SIG-M5 (cell line): Measurements from ENCODE around the gene PLEKHA8.

Experiments used
- DNase-seq: peaks from one replicate; lab custom pipeline; 2025; lab: John Stamatoyannopoulos, UW

Gene PLEKHA8

GRCh38 chr7:30146127-30146612, 118.0 kb downstream of the PLEKHA8 start:
- DNase-seq = no peak

GRCh38 chr7:30147223-30147622, 119.0 kb downstream of the PLEKHA8 start:
- no peak for DNase-seq

GRCh38 chr7:30147785-30148184, 119.6 kb downstream of the PLEKHA8 start:
- no peak for DNase-seq

GRCh38 chr7:30148426-30148825, 120.2 kb downstream of the PLEKHA8 start:
- no peak for DNase-seq

DNA sequence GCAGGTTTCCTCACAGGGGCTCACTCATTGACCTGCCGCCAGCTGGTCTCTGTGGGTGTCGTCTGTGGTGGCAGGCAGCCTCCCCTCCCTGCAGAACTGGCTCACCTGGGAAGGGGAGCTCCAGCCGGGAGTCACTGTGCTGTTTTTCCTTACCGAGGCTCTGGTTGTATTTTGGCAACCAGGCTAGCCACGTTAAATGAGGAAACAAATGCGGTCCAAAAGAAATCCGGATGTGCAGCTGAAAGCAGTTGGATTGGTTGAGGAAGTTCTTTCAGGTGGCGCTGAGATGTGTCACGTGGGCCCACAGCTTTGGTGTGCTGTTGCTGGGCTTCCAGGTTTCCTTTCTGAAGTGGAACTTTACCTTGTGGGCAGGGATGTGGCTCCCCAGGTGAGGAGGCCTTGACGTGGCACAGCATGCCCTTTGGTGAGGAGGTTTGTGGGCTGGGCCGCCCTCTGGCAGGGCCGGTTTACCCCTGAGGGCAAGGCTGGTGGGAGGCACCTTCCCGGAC, 120.8 kb downstream of the PLEKHA8 start:
- no peak for DNase-seq

- no peak for DNase-seq
Measured at GRCh38 chr7:30149640-30150272, 121.5 kb downstream of the PLEKHA8 start.

DNA sequence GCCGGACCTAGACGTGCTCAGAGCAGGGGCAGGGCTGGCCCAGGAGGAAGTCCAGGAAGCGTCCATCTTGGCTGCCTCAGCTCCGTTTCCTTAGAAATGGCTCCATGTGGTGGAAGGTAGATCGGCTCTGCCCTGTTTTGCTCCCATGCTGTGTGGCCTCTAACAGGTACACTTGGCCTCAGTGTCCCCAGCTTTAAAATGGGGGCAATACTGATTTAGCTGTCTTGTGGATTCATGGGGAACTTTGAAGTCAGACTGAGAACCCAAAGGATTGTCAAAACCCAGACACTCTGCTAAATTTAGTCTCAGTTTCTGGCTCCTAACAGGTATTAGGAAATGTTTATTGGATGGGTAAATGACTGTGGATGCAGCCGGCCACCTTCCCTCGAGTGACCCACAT, 122.5 kb downstream of the PLEKHA8 start:
- no peak for DNase-seq

DNA sequence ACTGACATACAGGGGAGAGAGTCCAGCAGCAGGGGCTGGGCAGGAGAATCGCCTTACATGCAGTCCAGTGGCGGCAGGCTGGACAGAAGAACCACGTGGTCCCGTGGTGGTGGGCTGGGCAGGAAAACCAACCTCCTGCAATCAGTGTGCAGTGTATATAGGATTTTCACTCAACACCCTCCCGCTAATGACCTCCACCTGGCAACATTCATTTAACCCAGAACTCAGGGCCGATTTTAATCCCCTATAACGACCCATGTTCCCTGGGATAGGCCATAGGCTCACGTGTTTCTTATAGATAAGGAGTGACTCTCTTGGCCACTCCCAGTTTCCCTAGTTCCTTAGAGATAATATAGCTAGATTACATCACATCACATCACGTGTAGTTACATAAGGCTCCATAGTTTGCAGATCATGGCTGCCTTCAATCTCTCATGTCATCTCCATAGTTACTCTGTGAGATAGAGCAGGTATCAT, 125.9 kb downstream of the PLEKHA8 start:
- DNase-seq = no peak

DNA sequence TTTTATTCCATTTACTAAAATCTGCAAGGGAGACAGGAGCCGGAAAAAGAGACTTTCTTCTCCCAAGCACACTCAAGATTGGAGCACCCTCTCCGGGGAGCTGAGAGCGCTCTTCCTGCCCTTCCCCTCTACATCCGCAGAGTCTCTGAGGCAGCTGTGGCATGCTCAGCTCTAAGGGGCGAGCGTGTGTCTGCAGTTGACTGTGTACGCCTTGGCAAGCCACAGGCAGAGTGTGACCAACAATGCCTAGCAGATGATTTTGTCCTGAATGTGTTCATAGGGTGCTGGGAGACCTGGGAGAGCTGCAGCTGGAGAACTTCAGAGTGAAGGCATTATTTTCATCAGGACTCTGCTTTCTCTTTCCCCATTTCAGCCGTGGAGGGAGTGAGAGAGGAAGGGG, 127.3 kb downstream of the PLEKHA8 start:
- DNase-seq = no peak

- DNase-seq = no peak
Measured at GRCh38 chr7:30157204-30157603, 129.0 kb downstream of the PLEKHA8 start.

DNA sequence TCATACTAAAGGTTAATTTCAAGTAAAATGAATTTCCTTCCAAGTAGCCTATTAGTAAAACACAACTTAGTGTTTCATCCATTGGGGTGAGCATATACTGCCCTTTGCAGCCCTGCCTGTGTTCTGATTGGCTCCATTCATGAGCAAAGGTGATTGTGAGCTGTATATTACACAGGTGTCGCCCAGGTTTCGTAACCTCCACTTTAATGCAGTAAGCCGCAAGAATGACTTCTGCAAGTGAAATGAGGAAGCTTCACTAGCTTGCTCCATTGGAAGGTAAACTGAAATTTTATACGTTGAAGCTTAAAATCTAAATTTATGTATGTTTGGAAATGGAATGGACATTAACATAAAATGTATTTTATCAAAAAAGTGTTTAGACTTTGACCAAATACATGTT, 131.0 kb downstream of the PLEKHA8 start:
- DNase-seq = no peak

GRCh38 chr7:30159698-30160143, 131.5 kb downstream of the PLEKHA8 start:
- DNase-seq = peak; percentile 92

DNA sequence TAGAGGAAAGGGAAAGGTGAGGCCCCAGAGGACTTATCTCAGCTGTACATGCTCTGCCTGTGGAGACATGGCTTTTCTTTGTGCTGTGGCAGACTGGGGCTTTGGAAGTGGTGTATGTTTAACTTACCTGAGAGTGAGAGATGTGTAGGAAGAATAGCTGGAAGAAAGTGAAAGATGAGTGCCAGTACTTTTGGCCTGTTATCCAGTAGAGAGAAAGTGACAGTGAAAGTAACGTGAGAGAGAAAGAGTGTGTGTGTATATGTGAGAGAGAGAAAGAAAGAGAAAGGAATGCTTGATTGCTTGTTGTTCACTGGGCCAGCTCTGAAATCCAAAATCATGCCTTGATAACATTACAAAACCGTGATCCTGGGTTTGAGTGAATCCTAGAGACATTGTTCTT, 132.1 kb downstream of the PLEKHA8 start:
- no peak for DNase-seq

DNA sequence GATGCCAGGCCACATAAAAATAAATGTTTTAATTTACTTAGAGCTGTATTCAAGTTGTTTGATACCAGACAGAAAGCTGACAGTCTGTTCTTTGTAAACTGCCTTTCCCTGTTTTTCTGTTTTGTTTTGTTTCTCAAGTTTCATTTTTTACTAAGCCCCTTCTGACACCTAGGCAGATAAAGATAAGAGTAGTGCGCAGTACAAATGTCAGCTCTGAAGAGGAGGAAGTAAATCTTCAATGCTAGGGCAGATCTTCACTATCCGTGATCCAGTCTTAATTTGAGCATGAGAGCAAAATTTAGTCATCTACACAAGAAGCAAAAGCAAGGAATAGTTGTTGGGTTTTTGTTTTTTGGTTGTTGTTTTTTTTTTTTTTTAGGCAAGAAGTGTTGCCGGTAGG, 133.9 kb downstream of the PLEKHA8 start:
- DNase-seq = no peak

DNA sequence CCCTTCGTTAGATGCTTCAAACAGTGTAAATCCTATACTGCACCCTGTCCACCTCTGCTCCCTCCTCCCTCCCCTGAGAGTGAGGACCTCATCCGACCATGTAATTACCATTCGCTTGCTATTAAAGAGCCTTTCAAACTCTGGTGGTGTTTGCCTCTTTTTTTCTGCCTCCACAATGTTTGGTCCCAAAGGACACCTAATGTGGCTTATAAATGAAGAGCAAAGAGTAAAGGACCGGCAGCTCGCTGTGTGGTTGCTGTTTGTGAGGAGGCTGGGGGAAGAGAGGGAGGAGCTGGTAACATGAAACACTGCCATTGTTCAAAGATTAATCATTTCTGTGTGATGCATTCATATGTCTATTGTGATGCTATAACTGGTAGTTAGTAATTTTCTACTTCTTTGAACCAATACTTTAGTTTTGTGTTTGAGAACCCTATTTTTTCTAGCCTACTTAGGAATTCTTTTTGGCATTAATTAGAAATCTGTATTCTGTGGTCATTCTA, 134.5 kb downstream of the PLEKHA8 start:
- DNase-seq = no peak

- DNase-seq = peak; percentile 10
Measured at GRCh38 chr7:30163231-30163894, 135.2 kb downstream of the PLEKHA8 start.

GRCh38 chr7:30164567-30164966, 136.4 kb downstream of the PLEKHA8 start:
- DNase-seq = no peak

GRCh38 chr7:30165590-30165989, 137.4 kb downstream of the PLEKHA8 start:
- no peak for DNase-seq

- no peak for DNase-seq
Measured at GRCh38 chr7:30166155-30166840, 138.1 kb downstream of the PLEKHA8 start.

- no peak for DNase-seq
Measured at GRCh38 chr7:30166841-30167235, 138.6 kb downstream of the PLEKHA8 start.

DNA sequence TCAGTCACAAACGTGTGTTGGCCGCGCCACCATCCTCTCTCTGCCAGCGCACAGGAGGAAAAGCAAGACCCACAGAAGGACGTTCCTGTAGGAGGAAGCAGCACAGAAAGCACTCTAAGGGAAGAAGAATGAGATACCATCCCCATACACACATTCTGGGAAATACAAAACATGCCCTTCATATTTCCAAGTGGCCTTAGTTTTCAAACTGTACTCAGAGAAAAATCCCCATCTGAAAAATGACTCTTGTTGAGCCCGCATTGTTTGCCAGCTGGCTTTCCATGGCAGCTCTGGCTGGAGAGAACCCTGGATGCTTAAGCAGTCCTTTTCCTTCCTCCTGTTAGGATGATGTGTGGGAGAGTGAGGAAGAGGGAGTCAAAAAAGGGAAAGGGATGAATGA, 139.7 kb downstream of the PLEKHA8 start:
- no peak for DNase-seq

- DNase-seq = no peak
Measured at GRCh38 chr7:30168835-30169573, 140.8 kb downstream of the PLEKHA8 start.
